Eye (tissue), 1 donor: ENCODE data around the gene NAGA.

ENCODE experiments used
- DNase-seq: peaks from one replicate; pipeline ENCODE4 v3.0.0-alpha.2; 2015

Gene NAGA

DNA sequence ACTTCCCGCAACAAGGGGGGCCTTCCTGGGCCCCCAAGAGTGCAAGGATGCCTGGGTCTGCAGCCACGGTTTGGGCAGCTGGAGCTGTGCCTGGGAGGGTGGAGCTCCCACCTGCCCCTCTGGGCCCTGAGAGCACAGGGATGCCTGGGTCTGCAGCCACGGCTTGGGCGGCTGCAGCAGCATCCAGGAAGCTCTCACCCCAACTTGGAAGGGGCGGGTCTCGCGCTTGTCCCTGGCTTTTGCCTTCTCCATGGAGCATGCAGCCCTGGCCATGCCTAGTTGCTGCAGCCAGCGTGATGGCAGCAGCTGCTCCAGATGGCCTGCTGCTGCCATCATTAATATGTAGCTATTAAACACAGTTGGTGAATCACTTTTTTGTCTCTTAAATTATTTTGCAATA is 35.4 kb downstream of the NAGA start:
- DNase-seq, result no peak

DNA sequence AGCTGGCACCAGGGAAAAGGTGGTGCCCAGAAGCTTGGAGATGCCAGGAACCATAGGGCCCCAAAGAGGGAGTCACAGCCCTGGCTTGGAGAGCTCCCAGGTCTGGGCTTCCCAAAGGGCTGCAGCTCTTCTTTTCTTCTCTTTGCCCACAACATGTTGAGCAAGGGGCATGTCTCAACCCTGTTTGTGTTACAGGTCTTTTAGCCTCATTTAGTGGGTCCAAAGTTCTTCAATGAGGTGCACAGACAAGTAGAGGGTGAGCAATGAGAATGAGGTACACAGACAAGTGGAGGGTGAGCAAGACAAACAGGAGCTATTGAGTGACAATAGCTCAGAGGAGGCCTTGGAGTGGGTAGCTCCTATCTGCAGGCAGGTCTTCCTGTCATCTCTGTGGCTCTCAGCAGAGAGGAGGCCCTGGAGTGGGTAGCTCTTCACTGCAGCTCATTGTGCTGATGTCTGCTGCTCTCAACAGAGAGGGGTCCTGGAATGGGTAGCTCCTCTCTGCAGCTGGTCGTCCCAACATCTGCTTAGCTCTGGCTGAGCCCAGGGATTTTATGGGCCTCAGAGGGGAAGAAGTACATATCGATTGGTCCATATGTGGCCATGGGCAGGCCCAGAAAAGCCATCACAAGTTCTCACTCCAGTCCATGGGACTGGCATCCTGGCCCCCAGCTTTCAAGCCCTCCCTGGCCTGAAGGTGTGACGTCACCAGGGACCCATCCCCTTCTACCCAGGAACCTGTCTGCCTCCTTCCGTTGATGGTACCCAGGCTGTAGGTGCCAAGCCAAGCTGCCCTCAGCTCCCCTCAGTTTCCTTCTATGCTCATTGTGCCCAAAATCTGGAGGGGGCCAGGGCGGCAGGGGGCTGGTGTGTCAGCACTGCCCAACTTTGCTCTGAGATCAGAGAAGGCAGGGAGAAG is 37.1 kb downstream of the NAGA start:
- no peak for DNase-seq

DNA sequence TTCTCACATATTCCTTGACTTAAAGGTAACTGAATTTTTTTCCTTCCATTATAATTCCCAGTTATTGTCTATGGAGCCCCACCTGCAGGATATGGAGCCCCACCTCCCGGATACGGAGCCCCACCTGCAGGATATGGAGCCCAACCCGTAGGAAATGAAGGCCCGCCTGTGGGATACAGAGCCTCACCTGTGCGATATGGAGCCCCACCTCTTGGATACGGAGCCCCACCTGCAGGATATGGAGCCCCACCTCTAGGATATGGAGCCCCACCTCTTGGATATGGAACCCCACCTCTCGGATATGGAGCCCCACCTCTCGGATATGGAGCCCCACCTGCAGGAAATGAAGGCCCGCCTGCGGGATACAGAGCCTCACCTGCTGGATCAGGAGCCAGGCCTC is 43.9 kb downstream of the NAGA start:
- no peak for DNase-seq

DNA sequence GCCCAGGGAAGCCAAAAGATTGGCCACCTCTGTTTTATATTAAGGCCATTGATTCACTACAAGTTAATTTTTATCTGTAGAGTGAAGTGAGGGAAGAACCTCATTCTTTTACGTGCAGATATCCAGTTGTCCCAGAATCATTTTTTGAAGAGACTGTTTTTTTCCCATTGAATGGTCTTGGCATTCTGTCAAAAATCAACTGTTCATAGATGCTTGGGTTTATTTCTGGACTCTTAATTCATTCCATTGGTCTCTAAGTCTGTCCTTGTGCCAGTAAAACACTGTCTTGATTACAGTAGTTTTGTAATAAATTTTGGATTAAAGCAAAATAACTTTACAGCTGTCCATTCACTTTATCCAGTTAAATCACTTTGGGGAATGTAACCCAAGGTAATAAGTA is 45.2 kb downstream of the NAGA start:
- DNase-seq, result no peak

DNA sequence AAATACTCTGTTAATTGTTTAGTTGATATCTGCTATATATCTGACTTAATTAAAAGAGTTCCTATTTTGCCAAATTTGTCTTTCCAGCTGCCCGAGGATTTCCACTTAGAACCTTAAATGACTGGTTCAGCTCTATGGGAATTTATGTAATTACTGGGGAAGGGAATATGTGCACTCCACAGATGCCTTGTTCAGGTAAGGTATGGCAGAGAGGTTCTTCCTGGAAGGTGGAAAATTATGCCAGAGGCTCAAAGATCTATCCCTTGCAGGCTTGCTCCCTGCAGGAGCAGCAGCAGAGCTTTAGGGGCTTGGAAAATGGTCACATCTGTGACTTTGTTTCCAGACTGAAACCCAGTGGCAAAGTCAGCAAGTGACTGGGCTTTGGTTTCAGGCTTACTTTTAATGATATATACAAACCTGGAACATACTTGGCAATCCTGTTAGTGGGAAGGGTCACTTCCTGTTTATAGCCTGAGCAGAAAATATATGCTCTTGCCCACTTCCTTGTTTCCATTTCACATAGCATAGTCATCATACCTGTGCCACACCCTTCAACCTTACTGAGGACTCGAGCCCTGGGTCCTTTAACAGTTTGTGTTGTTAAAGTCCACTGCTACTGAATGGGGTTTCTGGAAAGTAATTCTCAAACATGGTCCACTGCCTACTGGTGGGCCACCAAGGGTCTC is 48.3 kb downstream of the NAGA start:
- no peak for DNase-seq

DNA sequence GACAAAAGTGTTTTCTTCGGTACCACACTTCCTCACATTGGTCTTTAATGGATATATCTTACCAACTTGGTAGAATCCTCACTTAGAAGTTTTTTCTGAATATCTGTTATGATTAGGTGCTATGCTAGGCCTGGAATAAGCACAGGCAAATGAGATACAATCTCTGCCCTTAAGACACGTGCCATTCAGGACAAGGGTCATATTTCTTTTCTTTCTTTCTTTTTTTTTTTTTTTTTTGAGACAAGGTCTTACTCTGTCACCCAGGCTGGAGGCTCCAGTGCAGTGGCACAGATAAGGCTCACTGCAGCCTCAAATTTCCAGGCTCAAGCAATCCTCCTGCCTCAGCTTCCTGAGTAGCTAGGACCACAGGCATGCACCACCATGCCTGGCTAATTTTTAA is 49.0 kb downstream of the NAGA start:
- no peak for DNase-seq

DNA sequence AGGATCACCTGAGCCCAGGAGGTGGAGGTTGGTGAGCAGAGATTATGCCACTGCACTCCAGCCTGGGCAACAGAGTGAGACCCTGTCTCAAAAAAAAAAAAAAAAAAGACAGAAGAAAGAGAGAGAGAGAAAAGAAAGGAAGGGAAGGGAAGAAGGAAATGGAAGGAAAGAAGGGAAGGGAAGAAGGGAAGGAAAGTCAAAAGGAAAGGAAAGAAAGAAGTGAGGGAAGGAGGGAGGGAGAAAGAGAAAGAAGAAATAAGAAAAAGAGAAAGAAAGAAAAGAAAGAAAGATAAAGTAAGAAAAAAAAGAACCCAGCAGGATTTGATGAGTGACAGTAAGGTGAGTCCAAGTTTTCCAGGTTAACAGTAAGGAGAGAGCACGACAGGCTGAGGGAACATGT is 52.4 kb downstream of the NAGA start:
- DNase-seq, result no peak

DNA sequence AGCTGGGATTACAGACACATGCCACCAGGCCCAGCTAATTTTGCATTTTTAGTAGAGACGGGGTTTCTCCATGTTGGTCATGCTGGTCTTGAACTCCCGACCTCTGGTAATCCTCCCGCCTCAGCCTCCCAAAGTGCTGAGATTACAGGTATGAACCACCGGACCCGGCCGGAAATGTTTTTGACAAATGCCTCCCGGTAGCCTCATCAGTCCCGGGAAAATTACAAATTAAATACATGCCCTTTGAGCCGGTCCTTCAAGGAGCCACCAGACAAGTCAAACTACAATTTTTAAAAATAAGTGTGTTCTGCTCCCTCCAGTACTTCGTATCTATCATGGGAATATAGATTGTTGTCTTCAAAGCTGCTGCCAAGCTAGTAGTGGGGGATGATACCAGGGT is 54.5 kb downstream of the NAGA start:
- DNase-seq, result no peak

DNA sequence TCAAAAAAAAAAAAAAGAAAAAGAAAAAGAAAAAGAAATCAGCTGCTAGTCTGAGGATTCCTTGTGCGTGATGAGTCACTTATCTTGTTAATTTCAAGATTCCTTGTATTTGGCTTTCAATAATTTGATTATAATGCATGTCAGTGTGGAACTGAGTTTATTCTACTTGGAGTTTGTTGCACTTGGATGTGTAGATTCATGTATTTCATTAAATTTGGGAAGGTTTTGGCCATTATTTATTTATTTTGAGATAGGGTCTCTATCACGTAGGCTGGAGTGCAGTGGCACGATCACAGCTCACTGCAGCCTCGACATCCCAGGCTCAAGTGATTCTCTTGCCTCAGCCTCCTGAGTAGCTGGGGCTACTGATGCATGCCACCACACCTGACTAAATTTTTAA is 57.2 kb downstream of the NAGA start:
- DNase-seq, result no peak

DNA sequence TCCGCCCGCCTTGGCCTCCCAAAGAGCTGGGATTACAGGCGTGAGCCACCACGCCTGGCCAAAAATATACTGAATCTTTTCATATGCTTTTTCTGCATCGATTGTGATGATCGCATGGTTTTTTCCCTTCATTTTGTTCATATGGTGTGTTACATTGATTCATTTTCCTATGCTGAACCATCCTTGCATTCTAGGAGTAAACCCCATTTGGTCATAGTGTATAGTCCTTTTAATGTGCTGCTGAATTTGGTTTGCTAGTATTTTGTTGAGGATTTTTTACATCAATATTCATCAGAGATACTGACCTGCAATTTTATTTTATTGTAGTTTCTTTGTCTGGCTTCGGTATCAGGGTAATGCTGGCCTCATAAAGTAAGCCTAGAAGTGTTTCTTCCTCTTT is 59.8 kb downstream of the NAGA start:
- DNase-seq, result no peak
